Measurements from ENCODE around the gene CUEDC1. TPM values are rescaled to one million over a fixed set of nuclear protein-coding genes. Genes with fewer than 3 reads are reported as not detected.

Gene CUEDC1
- total and polyA plus RNA-seq, 2 of the 13 experiments (the other 11 are each of a cell fraction or from before 2014, with no cell fraction given) = 7.4 to 12.9 TPM

- TF ChIP-seq, protein P1, sequence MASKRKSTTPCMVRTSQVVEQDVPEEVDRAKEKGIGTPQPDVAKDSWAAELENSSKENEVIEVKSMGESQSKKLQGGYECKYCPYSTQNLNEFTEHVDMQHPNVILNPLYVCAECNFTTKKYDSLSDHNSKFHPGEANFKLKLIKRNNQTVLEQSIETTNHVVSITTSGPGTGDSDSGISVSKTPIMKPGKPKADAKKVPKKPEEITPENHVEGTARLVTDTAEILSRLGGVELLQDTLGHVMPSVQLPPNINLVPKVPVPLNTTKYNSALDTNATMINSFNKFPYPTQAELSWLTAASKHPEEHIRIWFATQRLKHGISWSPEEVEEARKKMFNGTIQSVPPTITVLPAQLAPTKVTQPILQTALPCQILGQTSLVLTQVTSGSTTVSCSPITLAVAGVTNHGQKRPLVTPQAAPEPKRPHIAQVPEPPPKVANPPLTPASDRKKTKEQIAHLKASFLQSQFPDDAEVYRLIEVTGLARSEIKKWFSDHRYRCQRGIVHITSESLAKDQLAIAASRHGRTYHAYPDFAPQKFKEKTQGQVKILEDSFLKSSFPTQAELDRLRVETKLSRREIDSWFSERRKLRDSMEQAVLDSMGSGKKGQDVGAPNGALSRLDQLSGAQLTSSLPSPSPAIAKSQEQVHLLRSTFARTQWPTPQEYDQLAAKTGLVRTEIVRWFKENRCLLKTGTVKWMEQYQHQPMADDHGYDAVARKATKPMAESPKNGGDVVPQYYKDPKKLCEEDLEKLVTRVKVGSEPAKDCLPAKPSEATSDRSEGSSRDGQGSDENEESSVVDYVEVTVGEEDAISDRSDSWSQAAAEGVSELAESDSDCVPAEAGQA (IDR thresholded peaks at IDR 0.05; ENCODE audit: low read depth) = no peak
- TF ChIP-seq, protein P1 (CRISPR knock-in tag; IDR thresholded peaks at IDR 0.05; ENCODE audit: borderline replicate concordance) = no peak
These were observed 29.7 kb downstream of the CUEDC1 start (continued) for GRCh38 chr17:57925361-57925990.

DNA sequence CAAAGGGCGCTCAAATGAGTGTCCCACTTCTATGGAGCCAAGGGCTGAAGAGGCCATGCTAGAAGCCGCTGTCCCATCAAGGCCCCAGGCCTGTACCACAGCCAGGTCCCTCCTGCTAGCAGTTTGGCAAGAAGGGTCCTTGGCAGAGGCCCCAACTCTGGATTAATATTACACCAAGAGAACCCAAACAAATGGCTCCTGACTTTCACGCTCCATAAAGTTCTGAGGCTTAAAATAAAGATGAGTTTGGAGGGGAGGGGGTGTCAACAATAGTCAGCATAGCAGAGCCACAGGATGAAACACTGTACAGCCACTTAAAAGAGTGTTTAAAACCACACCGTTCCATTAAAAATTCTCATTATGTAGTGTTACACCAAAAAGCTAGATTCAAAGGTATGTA, 30.5 kb downstream of the CUEDC1 start:
- WGBS (ENCODE audit: low lambda C conversion rate) = 92% methylated on average over 4 of the region's 4 CpGs
- in situ Hi-C loops (cut with HindIII; ENCODE audit: extremely low pct_ligation_motif_present, low pct_unique_long_range_greater_than_20kb) = no loop called here
- CTCF ChIA-PET (ENCODE audit: low intra/inter-chr PET ratio, low total read pairs) = no interaction called here

More for the DNA sequence above, 30.5 kb downstream of the CUEDC1 start:
- Histone ChIP-seq H3K36me3 (replicated peaks in 1 of 2; ENCODE audit: control insufficient read depth in 1 of 2, insufficient read depth in 2 of 2, low read length in 2 of 2) (no peaks in the 10 kb centered on the region), H3K79me2 (ENCODE audit: insufficient read depth, low read length) (no peaks in the 10 kb centered on the region), H2AFZ (ENCODE audit: low read length) (no peak overlapping the region), H3K4me3 (replicated peaks in 1 of 3; ENCODE audit: insufficient read depth in 1 of 3, low read depth in 2 of 3, low read length in 3 of 3) (no peak overlapping the region), H3K4me2 (ENCODE audit: low read depth, low read length) (no peak overlapping the region), H3K27ac (ENCODE audit: extremely low read length, insufficient read depth, low read length) (no peak overlapping the region), H3K9ac (ENCODE audit: insufficient read depth, low read depth, low read length) (no peak overlapping the region), H3K9me3 (ENCODE audit: low read length) (no peaks in the 10 kb centered on the region), H3K27me3 (ENCODE audit: control insufficient read depth in 1 of 2, insufficient read depth in 2 of 2, low read length in 2 of 2) (no peaks in the 10 kb centered on the region), H3K4me1 (ENCODE audit: insufficient read depth, low read length) (peaks cover 35% of the 10 kb centered on the region), H4K20me1 (ENCODE audit: insufficient read depth, low read length) (no peaks in the 10 kb centered on the region)
- FAIRE-seq = no peak
- no peak for DNase-seq (ENCODE audit: low spot score)
- TF ChIP-seq TOPORS (CRISPR knock-in tag; IDR thresholded peaks at IDR 0.05) (no peak), ZFAT (CRISPR knock-in tag; conservative IDR thresholded peaks at IDR 0.05) (no peak), ZNF501 (CRISPR knock-in tag; IDR thresholded peaks at IDR 0.05) (no peak), MYNN (CRISPR knock-in tag; IDR thresholded peaks at IDR 0.05; ENCODE audit: low read depth) (no peak)
- no peak for ATAC-seq
- BruUV-seq (replicated peaks) = no TSS peak
- intact Hi-C loops (cut with micrococcal nuclease; ENCODE audit: unreplicated experiment) = no loop called here
- POLR2A ChIA-PET = no interaction called here

All from HepG2 (cell line).